ENCODE results near the gene CHRNB1. TPM values are rescaled to one million over a fixed set of nuclear protein-coding genes. Genes with fewer than 3 reads are reported as not detected.

The CHRNB1 gene, protein sequence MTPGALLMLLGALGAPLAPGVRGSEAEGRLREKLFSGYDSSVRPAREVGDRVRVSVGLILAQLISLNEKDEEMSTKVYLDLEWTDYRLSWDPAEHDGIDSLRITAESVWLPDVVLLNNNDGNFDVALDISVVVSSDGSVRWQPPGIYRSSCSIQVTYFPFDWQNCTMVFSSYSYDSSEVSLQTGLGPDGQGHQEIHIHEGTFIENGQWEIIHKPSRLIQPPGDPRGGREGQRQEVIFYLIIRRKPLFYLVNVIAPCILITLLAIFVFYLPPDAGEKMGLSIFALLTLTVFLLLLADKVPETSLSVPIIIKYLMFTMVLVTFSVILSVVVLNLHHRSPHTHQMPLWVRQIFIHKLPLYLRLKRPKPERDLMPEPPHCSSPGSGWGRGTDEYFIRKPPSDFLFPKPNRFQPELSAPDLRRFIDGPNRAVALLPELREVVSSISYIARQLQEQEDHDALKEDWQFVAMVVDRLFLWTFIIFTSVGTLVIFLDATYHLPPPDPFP
- total RNA-seq (1 to 10 TPM; 1.6 to 2.2 TPM), total RNA-seq (1.0 to 16.4 (median 5.9) reads per million in 172 experiments)
- polyA plus RNA-seq (2013, experiment 1 of 2), result 13.0 TPM
- polyA plus RNA-seq (2013, experiment 2 of 2), result 11.1 TPM

GRCh38 chr17:7444682-7445618 lies at the start of gene CHRNB1:
Gene CHRNB1 (plus strand): TSS chr17:7445061. CDS start chr17:7445128, 67 bp downstream.
- ChIA-PET CTCF (interaction anchor here (1.1 to 1.4 kb wide), 4 partner anchors 8 to 149 kb away, joined by 3 to 5 read pairs (median 4); no protein-coding TSS in a partner anchor), POLR2A (interaction anchor here (1.1 to 4.0 kb wide), 7 partner anchors 9 to 115 kb away, joined by 4 to 25 read pairs (median 6); partner anchors contain the start of genes PLSCR3, POLR2A, SLC35G6 and ZBTB4)
- Histone ChIP-seq H3K27me3 (ENCODE audit: control insufficient read depth in 1 of 2, insufficient read depth in 2 of 2, low read length in 2 of 2) (peaks cover 67 to 73% of the 10 kb centered on the region in 2 experiments), H3K36me3 (ENCODE audit: insufficient read depth, low read length) (no peaks in the 10 kb centered on the region), H3K27ac (ENCODE audit: low read depth in 1 of 2, low read length in 2 of 2) (no peak within 1 kb of the TSS), H3K4me1 (ENCODE audit: insufficient read depth, low read length) (peaks cover 37% of the 10 kb centered on the region), H3K4me3 (ENCODE audit: low read length) (peak within 1 kb of the TSS; percentile 37), H3K9me3 (ENCODE audit: control insufficient read depth in 1 of 2, insufficient read depth in 1 of 2, low read length in 2 of 2) (peaks cover 0 to 28% of the 10 kb centered on the region in 2 experiments)
- peaks cover 72% of the 10 kb centered on the region for H3K27me3 Mint-ChIP-seq
- ATAC-seq (ENCODE audit: poor library complexity), result peak; percentile 11
- intact Hi-C loops (cut with DNase I, micrococcal nuclease), result no loop called here
- H3K9me3 Mint-ChIP-seq, result no peaks in the 10 kb centered on the region
- DNase-seq, result peak in 3 of 14 experiments; percentile 15 to 56 (median 43)
- peaks cover 29% of the 10 kb centered on the region for H3K4me1 Mint-ChIP-seq (ENCODE audit: low read depth)
- no peak within 1 kb of the TSS for H3K27ac Mint-ChIP-seq
- H3K36me3 Mint-ChIP-seq (ENCODE audit: low read depth), result no peaks in the 10 kb centered on the region
- H3K4me3 Mint-ChIP-seq, result peak within 1 kb of the TSS; percentile 59
- TF ChIP-seq, protein P1, sequence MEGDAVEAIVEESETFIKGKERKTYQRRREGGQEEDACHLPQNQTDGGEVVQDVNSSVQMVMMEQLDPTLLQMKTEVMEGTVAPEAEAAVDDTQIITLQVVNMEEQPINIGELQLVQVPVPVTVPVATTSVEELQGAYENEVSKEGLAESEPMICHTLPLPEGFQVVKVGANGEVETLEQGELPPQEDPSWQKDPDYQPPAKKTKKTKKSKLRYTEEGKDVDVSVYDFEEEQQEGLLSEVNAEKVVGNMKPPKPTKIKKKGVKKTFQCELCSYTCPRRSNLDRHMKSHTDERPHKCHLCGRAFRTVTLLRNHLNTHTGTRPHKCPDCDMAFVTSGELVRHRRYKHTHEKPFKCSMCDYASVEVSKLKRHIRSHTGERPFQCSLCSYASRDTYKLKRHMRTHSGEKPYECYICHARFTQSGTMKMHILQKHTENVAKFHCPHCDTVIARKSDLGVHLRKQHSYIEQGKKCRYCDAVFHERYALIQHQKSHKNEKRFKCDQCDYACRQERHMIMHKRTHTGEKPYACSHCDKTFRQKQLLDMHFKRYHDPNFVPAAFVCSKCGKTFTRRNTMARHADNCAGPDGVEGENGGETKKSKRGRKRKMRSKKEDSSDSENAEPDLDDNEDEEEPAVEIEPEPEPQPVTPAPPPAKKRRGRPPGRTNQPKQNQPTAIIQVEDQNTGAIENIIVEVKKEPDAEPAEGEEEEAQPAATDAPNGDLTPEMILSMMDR (IDR thresholded peaks at IDR 0.05), result no peak

DNA sequence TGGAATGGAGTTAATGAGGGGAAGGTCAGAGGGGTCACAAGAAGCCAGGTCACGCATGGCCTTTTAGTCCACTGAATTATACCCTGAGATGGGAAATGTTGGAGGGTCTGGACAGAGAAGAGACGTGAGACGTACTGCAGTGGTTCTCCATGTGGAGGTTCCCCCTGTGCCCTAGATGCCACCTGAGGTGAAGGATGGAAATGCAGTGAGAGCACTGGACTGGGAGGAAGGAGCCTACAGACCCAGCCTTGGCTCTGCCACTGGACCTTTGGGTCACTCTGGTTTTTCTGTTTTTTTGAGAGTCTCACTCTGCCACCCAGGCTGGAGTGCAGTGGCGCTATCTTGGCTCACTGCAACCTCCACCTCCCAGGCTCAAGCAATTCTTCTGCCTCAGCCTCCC lies 48.7 kb upstream of the CHRNB1 start:
- ChIA-PET POLR2A (interaction anchor here (1.3 kb wide), 1 partner anchor 8 kb away, joined by 6 read pairs; the partner anchor contains the start of gene TMEM256), CTCF (interaction anchor here (1.4 kb wide), 1 partner anchor 12 kb away, joined by 4 read pairs; no protein-coding TSS in a partner anchor)
- no peak for DNase-seq
- TF ChIP-seq, protein P1 (IDR thresholded peaks at IDR 0.05), result no peak
- Histone ChIP-seq H3K9me3 (ENCODE audit: control insufficient read depth in 1 of 2, insufficient read depth in 1 of 2, low read length in 2 of 2) (no peaks in the 10 kb centered on the region), H3K4me1 (ENCODE audit: insufficient read depth, low read length) (peaks cover 33% of the 10 kb centered on the region), H3K27me3 (ENCODE audit: control insufficient read depth in 1 of 2, insufficient read depth in 2 of 2, low read length in 2 of 2) (no peaks in the 10 kb centered on the region), H3K27ac (ENCODE audit: low read depth in 1 of 2, low read length in 2 of 2) (no peak overlapping the region), H3K4me3 (ENCODE audit: low read length) (no peak overlapping the region), H3K36me3 (ENCODE audit: insufficient read depth, low read length) (peaks cover 16% of the 10 kb centered on the region)
- peak overlapping the region; percentile 24 for H3K27ac Mint-ChIP-seq
- no peaks in the 10 kb centered on the region for H3K27me3 Mint-ChIP-seq
- H3K4me1 Mint-ChIP-seq (ENCODE audit: low read depth), result peaks cover 36% of the 10 kb centered on the region
- intact Hi-C loops (cut with DNase I, micrococcal nuclease), result loop anchor here in 1 of 2 experiments (5.0 kb wide), 1 partner anchor 91 kb away; no protein-coding TSS in a partner anchor
- H3K9me3 Mint-ChIP-seq, result no peaks in the 10 kb centered on the region
- peaks cover 25% of the 10 kb centered on the region for H3K36me3 Mint-ChIP-seq (ENCODE audit: low read depth)
- no peak for ATAC-seq (ENCODE audit: poor library complexity)
- H3K4me3 Mint-ChIP-seq, result peak overlapping the region; percentile 65
